Body of pancreas (tissue), 4 donors: ENCODE data around the gene PLPP4. TPM values are rescaled to one million over a fixed set of nuclear protein-coding genes. Genes with fewer than 3 reads are reported as not detected.

Source experiments
- ATAC-seq: fragments of 150-250 bp; one replicate; pipeline ENCODE4 v1.9.1; 2016
- DNase-seq, 4 donors: peaks; one replicate each; pipeline ENCODE4 v3.0.0-alpha.2; 2019
- H3K27ac ChIP-seq, 4 donors: fragments of 200-600 bp; sonication (generic); 1 replicate in 3 of 4; 2 replicates in 1 of 4; pipeline versions ENCODE4 v1.5.1 to v1.6.1; 2016 to 2019; ENCODE audit warnings: mild to moderate bottlenecking in 1 of 4, mixed read lengths in 1 of 4, moderate library complexity in 1 of 4
- H3K27me3 ChIP-seq, 2 donors: fragments of 200-600 bp; sonication (generic); one replicate each; pipeline ENCODE4 v1.6.0; 2016; ENCODE audit warnings: mild to moderate bottlenecking in 1 of 2
- H3K36me3 ChIP-seq, 2 donors: fragments of 200-600 bp; sonication (generic); replicated peaks in 1 of 2; 2 replicates each; pipeline ENCODE4 v1.5.1; 2016; ENCODE audit warnings: low read depth in 2 of 2; ENCODE audit not compliant: insufficient read depth in 1 of 2
- H3K4me1 ChIP-seq: fragments of 200-600 bp; sonication (generic); one replicate; pipeline ENCODE4 v1.6.0; 2016
- H3K4me3 ChIP-seq, 2 donors: fragments of 200-600 bp; sonication (generic); 1 replicate in 1 of 2; 2 replicates in 1 of 2; pipeline ENCODE4 v1.5.1; 2016 to 2019
- H3K9me3 ChIP-seq, 3 donors: fragments of 200-600 bp; sonication (generic); 1 replicate in 2 of 3; 2 replicates in 1 of 3; pipeline ENCODE4 v1.5.1; 2016
- CTCF ChIP-seq, 7 experiments: fragments of 450-650 bp in 4 of 7; fragments of 200-600 bp in 3 of 7; sonication (generic) in 3 of 7; IDR thresholded peaks; one replicate each; pipeline ENCODE4 v1.5.1; 2016 to 2019; ENCODE audit warnings: antibody characterized with exemption in 7 of 7
- POLR2A ChIP-seq, 3 donors: fragments of 450-650 bp; IDR thresholded peaks; one replicate each; pipeline ENCODE4 v1.6.1; 2016; ENCODE audit warnings: antibody characterized with exemption in 3 of 3, mild to moderate bottlenecking in 2 of 3
- WGBS, 2 donors: methylation state at CpG; one replicate each; pipeline ENCODE4 v1.1.5; 2017; 5-methylcytosine and 5-hydroxymethylcytosine counted together
- intact Hi-C: fragments of 100-400 bp; cut with DNase I; formaldehyde crosslinking; loops from one replicate; pipeline ENCODE4 v1.15.1; 2023
- total RNA-seq, 2 donors: library from RNA; depleted of rRNA; stranded (reverse); fragments of >200 nt; gene quantifications; one replicate each; pipeline ENCODE4 v1.1.0, GENCODE V29; 2016

PLPP4 gene
- total RNA-seq, 2 donors from 2014 or later: 0.78 TPM; not detected in 1

GRCh38 chr10:120517881-120518484 lies 61.0 kb downstream of the PLPP4 start:
- no peaks in the 10 kb centered on the region for H3K4me1 ChIP-seq
- no peaks in the 10 kb centered on the region for H3K9me3 ChIP-seq
- H3K27me3 ChIP-seq: no peaks in the 10 kb centered on the region
- ATAC-seq: no peak
- DNase-seq: no peak
- intact Hi-C loops: no loop called here
- no peaks in the 10 kb centered on the region for H3K36me3 ChIP-seq
- TF ChIP-seq CTCF (IDR thresholded peaks at IDR 0.05) (no peak), POLR2A (IDR thresholded peaks at IDR 0.05) (no peak)
- no peak overlapping the region for H3K27ac ChIP-seq
- 51 to 58% methylated on average over 9 of the region's 9 CpGs for WGBS, 2 donors
- H3K4me3 ChIP-seq: no peak overlapping the region

- WGBS, 2 donors: 54 to 56% methylated on average over 3 of the region's 3 CpGs
- Histone ChIP-seq H3K36me3 (no peaks in the 10 kb centered on the region), H3K27ac (no peak overlapping the region), H3K27me3 (no peaks in the 10 kb centered on the region), H3K4me1 (no peaks in the 10 kb centered on the region), H3K9me3 (no peaks in the 10 kb centered on the region), H3K4me3 (no peak overlapping the region)
- no peak for TF ChIP-seq CTCF (IDR thresholded peaks at IDR 0.05)
- TF ChIP-seq POLR2A (IDR thresholded peaks at IDR 0.05): no peak
- no peak for ATAC-seq
- intact Hi-C loops: no loop called here
- no peak for DNase-seq
These were observed 64.9 kb downstream of the PLPP4 start for GRCh38 chr10:120521880-120522279.

- ATAC-seq: no peak
- TF ChIP-seq CTCF (IDR thresholded peaks at IDR 0.05) (no peak), POLR2A (IDR thresholded peaks at IDR 0.05) (no peak)
- Histone ChIP-seq H3K4me3 (no peak overlapping the region), H3K36me3 (no peaks in the 10 kb centered on the region), H3K4me1 (no peaks in the 10 kb centered on the region), H3K9me3 (no peaks in the 10 kb centered on the region), H3K27me3 (no peaks in the 10 kb centered on the region), H3K27ac (no peak overlapping the region)
- intact Hi-C loops: no loop called here
- DNase-seq: no peak
- WGBS, 2 donors: 59 to 73% methylated on average over 3 of the region's 3 CpGs
These were observed 70.7 kb downstream of the PLPP4 start for GRCh38 chr10:120527691-120528090.

- 85 to 87% methylated on average over 1 of the region's 1 CpG for WGBS, 2 donors
- TF ChIP-seq CTCF (IDR thresholded peaks at IDR 0.05) (no peak), POLR2A (IDR thresholded peaks at IDR 0.05) (no peak)
These were observed 73.7 kb downstream of the PLPP4 start for GRCh38 chr10:120530699-120531098.

GRCh38 chr10:120538091-120538490 lies 81.1 kb downstream of the PLPP4 start:
- no peaks in the 10 kb centered on the region for H3K4me1 ChIP-seq
- H3K36me3 ChIP-seq: no peaks in the 10 kb centered on the region
- DNase-seq (no peak), ATAC-seq (no peak)
- intact Hi-C loops: no loop called here
- no peaks in the 10 kb centered on the region for H3K9me3 ChIP-seq
- TF ChIP-seq POLR2A (IDR thresholded peaks at IDR 0.05) (no peak), CTCF (IDR thresholded peaks at IDR 0.05) (no peak)
- no peaks in the 10 kb centered on the region for H3K27me3 ChIP-seq
- H3K4me3 ChIP-seq: no peak overlapping the region
- WGBS, 2 donors: 75 to 77% methylated on average over 2 of the region's 2 CpGs
- H3K27ac ChIP-seq: no peak overlapping the region

More at GRCh38 chr10:120530699-120531098, 73.7 kb downstream of the PLPP4 start:
- DNase-seq (no peak), ATAC-seq (no peak)
- H3K4me3 ChIP-seq: no peak overlapping the region
- intact Hi-C loops: no loop called here
- no peaks in the 10 kb centered on the region for H3K36me3 ChIP-seq
- H3K4me1 ChIP-seq: no peaks in the 10 kb centered on the region
- H3K27ac ChIP-seq: no peak overlapping the region
- no peaks in the 10 kb centered on the region for H3K9me3 ChIP-seq
- H3K27me3 ChIP-seq: no peaks in the 10 kb centered on the region
